ENCODE data around the gene CLIP3. TPM values are rescaled to one million over a fixed set of nuclear protein-coding genes. Genes with fewer than 3 reads are reported as not detected.

CLIP3 gene
- total and polyA plus RNA-seq, 2 of the 13 experiments (the other 11 are each of a cell fraction or from before 2014, with no cell fraction given) = 0.15 to 1.2 TPM

- TF ChIP-seq ZC3H13 (CRISPR knock-in tag; IDR thresholded peaks at IDR 0.05) = no peak
- TF ChIP-seq, protein P1, sequence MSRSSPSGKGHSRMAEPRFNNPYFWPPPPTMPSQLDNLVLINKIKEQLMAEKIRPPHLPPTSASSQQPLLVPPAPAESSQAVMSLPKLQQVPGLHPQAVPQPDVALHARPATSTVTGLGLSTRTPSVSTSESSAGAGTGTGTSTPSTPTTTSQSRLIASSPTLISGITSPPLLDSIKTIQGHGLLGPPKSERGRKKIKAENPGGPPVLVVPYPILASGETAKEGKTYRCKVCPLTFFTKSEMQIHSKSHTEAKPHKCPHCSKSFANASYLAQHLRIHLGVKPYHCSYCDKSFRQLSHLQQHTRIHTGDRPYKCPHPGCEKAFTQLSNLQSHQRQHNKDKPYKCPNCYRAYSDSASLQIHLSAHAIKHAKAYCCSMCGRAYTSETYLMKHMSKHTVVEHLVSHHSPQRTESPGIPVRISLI (CRISPR knock-in tag; IDR thresholded peaks at IDR 0.05; ENCODE audit: borderline replicate concordance) = no peak
- peak; percentile 58; the same call in 1 of the 2 replicates for TF ChIP-seq FIP1L1 (IDR thresholded peaks at IDR 0.05; ENCODE audit: borderline replicate concordance, insufficient read depth, low read depth, low read length)
- no peak for TF ChIP-seq TBP (CRISPR knock-in tag; IDR thresholded peaks at IDR 0.05)
- TF ChIP-seq ZNF230 (CRISPR knock-in tag; IDR thresholded peaks at IDR 0.05) = peak; percentile 86; the same call in 1 of the 2 replicates
- TF ChIP-seq ZNF136 (CRISPR knock-in tag; IDR thresholded peaks at IDR 0.05; ENCODE audit: low read depth) = no peak
- TF ChIP-seq DPF2 (CRISPR knock-in tag; IDR thresholded peaks at IDR 0.05; ENCODE audit: borderline replicate concordance, low read depth) = no peak
- TF ChIP-seq FOXM1 (CRISPR knock-in tag; IDR thresholded peaks at IDR 0.05) = no peak
- TF ChIP-seq ELK4 (CRISPR knock-in tag; IDR thresholded peaks at IDR 0.05; ENCODE audit: borderline replicate concordance) = no peak
- no peak for TF ChIP-seq ZNF354B (CRISPR knock-in tag; IDR thresholded peaks at IDR 0.05)
- TF ChIP-seq JUND (CRISPR knock-in tag; IDR thresholded peaks at IDR 0.05) = no peak
- no peak for TF ChIP-seq PHF21A (CRISPR knock-in tag; IDR thresholded peaks at IDR 0.05)
- TF ChIP-seq ZNF800 (CRISPR knock-in tag; IDR thresholded peaks at IDR 0.05) = 0 out of 2 replicates have a peak, but pooled peaks have one; percentile 41
- TF ChIP-seq ZNF552 (CRISPR knock-in tag; IDR thresholded peaks at IDR 0.05; ENCODE audit: borderline replicate concordance) = no peak
- TF ChIP-seq, protein P2, sequence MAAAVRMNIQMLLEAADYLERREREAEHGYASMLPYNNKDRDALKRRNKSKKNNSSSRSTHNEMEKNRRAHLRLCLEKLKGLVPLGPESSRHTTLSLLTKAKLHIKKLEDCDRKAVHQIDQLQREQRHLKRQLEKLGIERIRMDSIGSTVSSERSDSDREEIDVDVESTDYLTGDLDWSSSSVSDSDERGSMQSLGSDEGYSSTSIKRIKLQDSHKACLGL (CRISPR knock-in tag; IDR thresholded peaks at IDR 0.05) = no peak; the same call in 1 of the 2 replicates
- TF ChIP-seq GTF3A (CRISPR knock-in tag; conservative IDR thresholded peaks at IDR 0.05) = no peak
- no peak for TF ChIP-seq STAT5B (CRISPR knock-in tag; IDR thresholded peaks at IDR 0.05)
- TF ChIP-seq, protein P3, sequence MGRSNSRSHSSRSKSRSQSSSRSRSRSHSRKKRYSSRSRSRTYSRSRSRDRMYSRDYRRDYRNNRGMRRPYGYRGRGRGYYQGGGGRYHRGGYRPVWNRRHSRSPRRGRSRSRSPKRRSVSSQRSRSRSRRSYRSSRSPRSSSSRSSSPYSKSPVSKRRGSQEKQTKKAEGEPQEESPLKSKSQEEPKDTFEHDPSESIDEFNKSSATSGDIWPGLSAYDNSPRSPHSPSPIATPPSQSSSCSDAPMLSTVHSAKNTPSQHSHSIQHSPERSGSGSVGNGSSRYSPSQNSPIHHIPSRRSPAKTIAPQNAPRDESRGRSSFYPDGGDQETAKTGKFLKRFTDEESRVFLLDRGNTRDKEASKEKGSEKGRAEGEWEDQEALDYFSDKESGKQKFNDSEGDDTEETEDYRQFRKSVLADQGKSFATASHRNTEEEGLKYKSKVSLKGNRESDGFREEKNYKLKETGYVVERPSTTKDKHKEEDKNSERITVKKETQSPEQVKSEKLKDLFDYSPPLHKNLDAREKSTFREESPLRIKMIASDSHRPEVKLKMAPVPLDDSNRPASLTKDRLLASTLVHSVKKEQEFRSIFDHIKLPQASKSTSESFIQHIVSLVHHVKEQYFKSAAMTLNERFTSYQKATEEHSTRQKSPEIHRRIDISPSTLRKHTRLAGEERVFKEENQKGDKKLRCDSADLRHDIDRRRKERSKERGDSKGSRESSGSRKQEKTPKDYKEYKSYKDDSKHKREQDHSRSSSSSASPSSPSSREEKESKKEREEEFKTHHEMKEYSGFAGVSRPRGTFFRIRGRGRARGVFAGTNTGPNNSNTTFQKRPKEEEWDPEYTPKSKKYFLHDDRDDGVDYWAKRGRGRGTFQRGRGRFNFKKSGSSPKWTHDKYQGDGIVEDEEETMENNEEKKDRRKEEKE (IDR thresholded peaks at IDR 0.05) = no peak
- TF ChIP-seq ZKSCAN5 (CRISPR knock-in tag; IDR thresholded peaks at IDR 0.05) = no peak
- no peak for TF ChIP-seq CENPX (CRISPR knock-in tag; IDR thresholded peaks at IDR 0.05)
- TF ChIP-seq AHR (CRISPR knock-in tag; IDR thresholded peaks at IDR 0.05) = no peak
- TF ChIP-seq XRCC5 (optimal IDR thresholded peaks at IDR 0.05; ENCODE audit: low read length) = peak; percentile 64
- no peak for TF ChIP-seq RAD51 (IDR thresholded peaks at IDR 0.05; ENCODE audit: borderline replicate concordance)
- no peak for TF ChIP-seq HNRNPL (IDR thresholded peaks at IDR 0.05; ENCODE audit: low read depth, low read length)
Measured at GRCh38 chr19:36008336-36008978, 24.2 kb downstream of the CLIP3 start, which contains the start of gene SYNE4 (continued).

All from HepG2 (cell line).